Neural crest cell (in vitro differentiated cells): ENCODE measurements around the gene ARG2. TPM values are rescaled to one million over a fixed set of nuclear protein-coding genes. Genes with fewer than 3 reads are reported as not detected.

Source experiments
- DNase-seq: peaks from one replicate; pipeline ENCODE4 v3.0.0; 2021; ENCODE audit warnings: low read depth, mixed read lengths, low spot score
- H3K27ac Mint-ChIP-seq: one replicate; pipeline ENCODE4 v1.8.0; 2021; ENCODE audit warnings: mild to moderate bottlenecking, mixed read lengths; ENCODE audit not compliant: unreplicated experiment
- H3K27me3 Mint-ChIP-seq: 2 replicates; pipeline ENCODE4 v1.8.0; 2021; ENCODE audit warnings: low read depth, mild to moderate bottlenecking, mixed read lengths
- H3K36me3 Mint-ChIP-seq: 2 replicates; pipeline ENCODE4 v1.8.0; 2021; ENCODE audit warnings: low read depth, mild to moderate bottlenecking, mixed read lengths
- H3K4me1 Mint-ChIP-seq: 2 replicates; pipeline ENCODE4 v1.8.0; 2021; ENCODE audit warnings: mixed read lengths
- H3K4me3 Mint-ChIP-seq: one replicate; pipeline ENCODE4 v1.8.0; 2021; ENCODE audit warnings: mild to moderate bottlenecking, mixed read lengths
- H3K9me3 Mint-ChIP-seq: 2 replicates; pipeline ENCODE4 v1.8.0; 2021; ENCODE audit warnings: mixed read lengths
- total RNA-seq: library from RNA; stranded (reverse); gene quantifications from 2 replicates; pipeline ENCODE4 v1.2.1, GENCODE V29; 2021
- TF ChIP-seq, protein P1 (sequence below): fragments of 200-600 bp; sonication (generic); conservative IDR thresholded peaks from 2 replicates; pipeline ENCODE4 v1.5.0; 2021; ENCODE audit warnings: antibody characterized with exemption, mild to moderate bottlenecking

ARG2 gene
- total RNA-seq, 1 donor from 2014 or later = 22.2 TPM

DNA sequence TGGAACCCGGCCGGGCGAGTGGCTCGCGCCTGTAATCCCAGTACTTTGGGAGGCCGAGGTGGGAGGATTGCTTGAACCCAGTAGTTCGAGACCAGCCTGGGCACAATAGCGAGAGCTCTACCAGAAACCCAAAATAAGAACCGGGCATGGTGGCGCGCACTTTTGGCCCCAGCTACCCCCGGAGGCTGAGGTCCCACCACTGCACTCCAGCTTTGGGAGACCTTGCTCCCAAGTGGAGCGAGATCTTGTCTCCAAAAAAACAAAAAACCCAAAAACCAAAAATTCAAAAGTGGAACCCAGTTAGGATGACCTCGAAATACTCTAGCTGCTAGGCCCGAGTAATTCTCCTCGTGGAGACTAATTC is 55.5 kb downstream of the ARG2 start:
- no peak for DNase-seq
- Mint-ChIP-seq H3K4me3 (peak overlapping the region; percentile 95), H3K9me3 (no peaks in the 10 kb centered on the region), H3K36me3 (peaks cover 3% of the 10 kb centered on the region), H3K27ac (peak overlapping the region; percentile 96), H3K4me1 (peaks cover 26% of the 10 kb centered on the region), H3K27me3 (no peaks in the 10 kb centered on the region)
- TF ChIP-seq, protein P1, sequence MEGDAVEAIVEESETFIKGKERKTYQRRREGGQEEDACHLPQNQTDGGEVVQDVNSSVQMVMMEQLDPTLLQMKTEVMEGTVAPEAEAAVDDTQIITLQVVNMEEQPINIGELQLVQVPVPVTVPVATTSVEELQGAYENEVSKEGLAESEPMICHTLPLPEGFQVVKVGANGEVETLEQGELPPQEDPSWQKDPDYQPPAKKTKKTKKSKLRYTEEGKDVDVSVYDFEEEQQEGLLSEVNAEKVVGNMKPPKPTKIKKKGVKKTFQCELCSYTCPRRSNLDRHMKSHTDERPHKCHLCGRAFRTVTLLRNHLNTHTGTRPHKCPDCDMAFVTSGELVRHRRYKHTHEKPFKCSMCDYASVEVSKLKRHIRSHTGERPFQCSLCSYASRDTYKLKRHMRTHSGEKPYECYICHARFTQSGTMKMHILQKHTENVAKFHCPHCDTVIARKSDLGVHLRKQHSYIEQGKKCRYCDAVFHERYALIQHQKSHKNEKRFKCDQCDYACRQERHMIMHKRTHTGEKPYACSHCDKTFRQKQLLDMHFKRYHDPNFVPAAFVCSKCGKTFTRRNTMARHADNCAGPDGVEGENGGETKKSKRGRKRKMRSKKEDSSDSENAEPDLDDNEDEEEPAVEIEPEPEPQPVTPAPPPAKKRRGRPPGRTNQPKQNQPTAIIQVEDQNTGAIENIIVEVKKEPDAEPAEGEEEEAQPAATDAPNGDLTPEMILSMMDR = no peak

DNA sequence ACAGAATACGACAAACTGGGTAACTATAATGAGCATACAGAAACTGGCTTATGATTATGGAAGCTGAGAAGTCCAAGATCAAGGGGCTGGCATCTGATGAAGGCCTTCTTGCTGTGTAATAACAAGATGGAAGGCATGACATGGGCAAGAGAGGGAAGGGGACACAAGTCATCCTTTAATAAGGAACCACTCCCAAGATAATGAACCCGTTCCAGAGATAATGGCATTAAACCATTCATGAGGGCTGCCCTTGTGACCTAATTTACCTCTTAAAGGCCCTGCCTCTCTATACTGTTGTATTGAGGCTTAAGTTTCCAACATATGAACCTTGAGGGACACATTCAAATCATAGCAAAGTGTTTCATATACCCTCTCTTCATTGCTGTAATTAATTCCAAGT is 59.3 kb downstream of the ARG2 start:
- Mint-ChIP-seq H3K4me3 (no peak overlapping the region), H3K9me3 (no peaks in the 10 kb centered on the region), H3K4me1 (peaks cover 9% of the 10 kb centered on the region), H3K36me3 (peaks cover 13% of the 10 kb centered on the region), H3K27ac (no peak overlapping the region), H3K27me3 (no peaks in the 10 kb centered on the region)
- TF ChIP-seq, protein P1 = no peak
- DNase-seq = no peak

DNA sequence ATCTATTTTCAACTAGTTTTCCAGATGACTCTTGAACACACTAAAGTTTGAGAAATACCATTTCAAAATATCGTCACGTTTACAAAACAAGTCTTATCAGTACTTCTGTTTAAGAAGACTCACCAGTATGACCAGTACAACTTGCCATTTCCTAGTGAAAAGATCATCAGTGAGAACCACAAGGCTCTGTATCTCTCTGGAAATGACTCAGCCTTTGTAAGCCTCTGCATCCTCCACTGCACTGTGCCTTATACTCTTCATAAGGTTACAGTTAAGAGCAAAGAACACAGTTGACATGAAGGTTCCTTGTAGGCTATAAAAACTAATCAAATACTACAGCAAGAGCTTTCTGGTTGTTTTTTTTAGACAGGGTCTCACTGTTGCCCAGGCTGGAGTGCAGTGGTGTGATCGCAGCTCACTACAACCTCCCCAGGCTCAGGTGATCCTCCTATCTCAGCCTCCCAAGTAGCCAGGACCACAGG is 60.4 kb downstream of the ARG2 start:
- no peak for DNase-seq
- TF ChIP-seq, protein P1 = no peak
- peaks cover 6% of the 10 kb centered on the region for H3K4me1 Mint-ChIP-seq

DNA sequence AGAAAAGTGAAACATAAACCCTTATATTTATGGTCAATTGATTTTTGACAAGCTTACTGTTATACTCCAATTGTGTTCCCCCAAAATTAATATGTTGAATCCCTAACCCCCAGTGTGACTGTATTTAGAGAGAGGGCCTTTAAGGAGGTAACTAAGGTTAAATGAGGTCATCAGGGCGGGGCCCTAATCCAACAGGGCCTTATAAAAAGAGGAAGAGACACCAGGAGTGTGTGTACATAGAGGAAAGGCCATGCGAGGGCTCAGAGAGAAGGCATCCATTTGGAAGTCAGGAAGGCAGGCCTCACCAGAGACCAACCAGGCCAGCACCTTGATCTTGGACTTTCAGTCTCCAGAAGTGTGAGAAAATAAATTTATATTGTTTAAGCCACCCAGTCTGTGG is 61.2 kb downstream of the ARG2 start:
- Mint-ChIP-seq H3K27ac (peak overlapping the region; percentile 47), H3K36me3 (peaks cover 22% of the 10 kb centered on the region), H3K9me3 (no peaks in the 10 kb centered on the region), H3K4me1 (no peaks in the 10 kb centered on the region), H3K4me3 (no peak overlapping the region), H3K27me3 (no peaks in the 10 kb centered on the region)
- no peak for DNase-seq
- TF ChIP-seq, protein P1 = no peak

More for the DNA sequence above, 60.4 kb downstream of the ARG2 start:
- Mint-ChIP-seq H3K9me3 (no peaks in the 10 kb centered on the region), H3K27me3 (no peaks in the 10 kb centered on the region), H3K36me3 (peaks cover 19% of the 10 kb centered on the region), H3K4me3 (no peak overlapping the region), H3K27ac (no peak overlapping the region)

DNA sequence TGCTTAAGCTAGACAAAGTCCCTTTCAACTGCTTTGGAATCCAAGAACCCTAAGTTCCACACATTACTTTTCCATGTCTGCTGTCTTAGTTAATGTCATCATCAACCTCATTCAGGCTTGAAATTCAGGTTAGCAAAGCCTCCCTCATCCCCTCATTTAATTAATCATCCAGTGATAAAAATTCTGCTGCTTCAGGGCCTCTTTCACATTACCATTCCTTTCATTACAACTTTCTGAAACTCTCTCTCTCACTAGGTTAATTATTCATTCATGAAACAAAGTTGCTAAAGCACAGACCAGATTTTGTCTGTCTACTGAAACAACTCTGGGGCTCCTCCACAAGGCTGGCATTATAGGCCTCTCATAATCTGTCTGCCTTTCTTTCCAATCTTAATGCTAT is 64.1 kb downstream of the ARG2 start:
- TF ChIP-seq, protein P1 = no peak
- Mint-ChIP-seq H3K36me3 (peaks cover 26% of the 10 kb centered on the region), H3K4me3 (no peak overlapping the region), H3K9me3 (no peaks in the 10 kb centered on the region), H3K4me1 (no peaks in the 10 kb centered on the region), H3K27ac (no peak overlapping the region), H3K27me3 (no peaks in the 10 kb centered on the region)
- no peak for DNase-seq

DNA sequence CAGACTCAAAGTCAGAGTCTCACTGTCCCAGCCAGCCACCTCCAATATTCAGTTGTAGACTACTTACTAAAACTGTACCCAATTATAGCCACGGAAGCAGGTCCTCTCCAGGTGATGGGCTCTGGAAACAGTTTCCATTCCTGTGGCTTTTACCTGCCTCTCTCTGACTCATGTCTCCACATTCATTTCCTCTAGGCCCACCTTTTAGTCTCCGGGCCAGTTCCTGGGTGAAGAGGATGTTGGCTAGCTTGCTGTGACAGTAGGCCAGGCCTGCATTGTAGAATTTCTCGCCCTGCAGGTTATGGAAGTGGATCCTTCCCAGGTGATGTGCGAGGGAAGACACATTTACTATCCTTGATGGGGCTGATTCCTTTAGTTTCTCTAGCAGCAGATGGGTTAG is 70.3 kb downstream of the ARG2 start:
- Mint-ChIP-seq H3K9me3 (no peaks in the 10 kb centered on the region), H3K27me3 (no peaks in the 10 kb centered on the region), H3K36me3 (peaks cover 32% of the 10 kb centered on the region), H3K4me3 (no peak overlapping the region), H3K27ac (no peak overlapping the region), H3K4me1 (peaks cover 26% of the 10 kb centered on the region)
- DNase-seq = no peak
- TF ChIP-seq, protein P1 = no peak
